Lung (tissue), 12 donors: ENCODE data around the gene PDE8A. TPM values are rescaled to one million over a fixed set of nuclear protein-coding genes. Genes with fewer than 3 reads are reported as not detected.
A peak's percentile ranks its signal among the peaks of the same experiment; 100 is the strongest.

Experiments
- ATAC-seq: fragments of 200-7000 bp; cut with Tn5 transposase; one replicate; pipeline ENCODE4 v1.9.1; 2020; ENCODE audit warnings: moderate number of reproducible peaks; ENCODE audit not compliant: insufficient read depth, low FRiP score
- DNase-seq, 3 donors: peaks; one replicate each; pipeline ENCODE4 v3.0.0-alpha.2; 2013 to 2017
- H3K27ac ChIP-seq, 2 donors: one replicate each; pipeline ENCODE4 v1.5.1; 2013; ENCODE audit warnings: mild to moderate bottlenecking in 2 of 2, moderate library complexity in 2 of 2, control low read depth in 1 of 2, inconsistent platforms in 1 of 2, low read depth in 1 of 2, low read length in 1 of 2
- H3K27me3 ChIP-seq, 3 donors: one replicate each; pipeline ENCODE4 v1.5.1; 2013; ENCODE audit warnings: low read length in 2 of 3; ENCODE audit not compliant: control insufficient read depth in 3 of 3, insufficient read depth in 3 of 3
- H3K36me3 ChIP-seq, 4 donors: one replicate each; pipeline ENCODE4 v1.5.1; 2013; ENCODE audit warnings: low read length in 4 of 4, mild to moderate bottlenecking in 1 of 4, moderate library complexity in 1 of 4; ENCODE audit not compliant: control insufficient read depth in 4 of 4, insufficient read depth in 4 of 4
- H3K4me1 ChIP-seq, 5 donors: one replicate each; pipeline ENCODE4 v1.5.1; 2013; ENCODE audit warnings: low read length in 5 of 5, mild to moderate bottlenecking in 2 of 5, moderate library complexity in 1 of 5; ENCODE audit not compliant: control insufficient read depth in 5 of 5, insufficient read depth in 5 of 5
- H3K4me3 ChIP-seq: one replicate; pipeline ENCODE4 v1.5.1; 2013; ENCODE audit warnings: mild to moderate bottlenecking, control low read depth, moderate library complexity
- H3K9ac ChIP-seq, 2 donors: one replicate each; pipeline ENCODE4 v1.5.1; 2013; ENCODE audit warnings: low read length in 2 of 2, control low read depth in 1 of 2; ENCODE audit not compliant: insufficient read depth in 1 of 2
- H3K9me3 ChIP-seq, 4 donors: one replicate each; pipeline ENCODE4 v1.5.1; 2013; ENCODE audit warnings: low read length in 3 of 4, mild to moderate bottlenecking in 1 of 4, moderate library complexity in 1 of 4; ENCODE audit not compliant: control insufficient read depth in 4 of 4, insufficient read depth in 3 of 4
- WGBS, 2 donors: extraction: QIAGEN DNeasy Blood & Tissue Kit; methylation state at CpG; one replicate each; pipeline ENCODE4 v1.1.7; 2013; 5-methylcytosine and 5-hydroxymethylcytosine counted together
- polyA plus RNA-seq, 2 donors: library from polyadenylated mRNA; stranded (reverse); fragments of 200-250 nt; gene quantifications; one replicate each; pipeline ENCODE4 v1.2.1, GENCODE V29; 2013
- total RNA-seq, 2 donors: library from RNA; depleted of rRNA in 1 of 2; stranded (reverse); fragments of >200 nt in 1 of 2; gene quantifications; one replicate each; pipeline ENCODE4 v1.2.1, GENCODE V29; 2014 to 2021
- TF ChIP-seq, protein P1 (sequence below): IDR thresholded peaks from 2 replicates; pipeline ENCODE4 v1.5.1; 2012; ENCODE audit warnings: mild to moderate bottlenecking; ENCODE audit errors: control extremely low read depth, extremely low read depth
- donor health status: control.
- donor health status: control.
- donor health status: Bipolar disorder and iron deficiency.
- donor health status: healthy.
- donor health status: DM: yes; HTN: yes; CAD: no.

Gene PDE8A
- total and polyA plus RNA-seq, 4 donors, result 13.7 to 87.7 (median 33.5) TPM

DNA sequence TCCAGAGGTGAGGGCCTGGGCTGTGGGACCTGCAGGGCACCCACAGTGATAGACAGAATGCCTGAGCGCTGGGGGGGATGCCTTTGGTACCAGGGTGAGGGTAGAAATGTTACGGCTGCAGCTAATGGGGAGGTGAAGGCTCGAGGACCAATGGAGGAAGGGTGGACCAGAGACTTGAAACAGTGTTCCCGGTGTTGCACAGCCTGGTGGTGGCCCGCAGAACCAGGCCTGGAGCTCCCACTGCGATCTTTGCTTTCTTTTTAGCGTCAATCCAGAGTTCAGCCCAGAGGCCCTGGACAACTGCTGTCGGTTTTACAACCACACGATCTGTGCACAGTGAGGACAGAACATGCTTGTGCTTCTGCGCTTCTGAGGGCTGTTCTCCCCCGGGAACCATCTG, 36.8 kb upstream of the PDE8A start:
- H3K36me3 ChIP-seq, result no peaks in the 10 kb centered on the region
- H3K9me3 ChIP-seq, result no peaks in the 10 kb centered on the region
- H3K4me1 ChIP-seq, result no peaks in the 10 kb centered on the region
- 90 to 96% methylated on average over 11 of the region's 11 CpGs for WGBS, 2 donors
- DNase-seq (no peak), ATAC-seq (no peak)
- no peak overlapping the region for H3K9ac ChIP-seq
- H3K27ac ChIP-seq, result no peak overlapping the region
- H3K4me3 ChIP-seq, result no peak overlapping the region
- TF ChIP-seq, protein P1, sequence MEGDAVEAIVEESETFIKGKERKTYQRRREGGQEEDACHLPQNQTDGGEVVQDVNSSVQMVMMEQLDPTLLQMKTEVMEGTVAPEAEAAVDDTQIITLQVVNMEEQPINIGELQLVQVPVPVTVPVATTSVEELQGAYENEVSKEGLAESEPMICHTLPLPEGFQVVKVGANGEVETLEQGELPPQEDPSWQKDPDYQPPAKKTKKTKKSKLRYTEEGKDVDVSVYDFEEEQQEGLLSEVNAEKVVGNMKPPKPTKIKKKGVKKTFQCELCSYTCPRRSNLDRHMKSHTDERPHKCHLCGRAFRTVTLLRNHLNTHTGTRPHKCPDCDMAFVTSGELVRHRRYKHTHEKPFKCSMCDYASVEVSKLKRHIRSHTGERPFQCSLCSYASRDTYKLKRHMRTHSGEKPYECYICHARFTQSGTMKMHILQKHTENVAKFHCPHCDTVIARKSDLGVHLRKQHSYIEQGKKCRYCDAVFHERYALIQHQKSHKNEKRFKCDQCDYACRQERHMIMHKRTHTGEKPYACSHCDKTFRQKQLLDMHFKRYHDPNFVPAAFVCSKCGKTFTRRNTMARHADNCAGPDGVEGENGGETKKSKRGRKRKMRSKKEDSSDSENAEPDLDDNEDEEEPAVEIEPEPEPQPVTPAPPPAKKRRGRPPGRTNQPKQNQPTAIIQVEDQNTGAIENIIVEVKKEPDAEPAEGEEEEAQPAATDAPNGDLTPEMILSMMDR, result no peak
- H3K27me3 ChIP-seq, result no peaks in the 10 kb centered on the region

DNA sequence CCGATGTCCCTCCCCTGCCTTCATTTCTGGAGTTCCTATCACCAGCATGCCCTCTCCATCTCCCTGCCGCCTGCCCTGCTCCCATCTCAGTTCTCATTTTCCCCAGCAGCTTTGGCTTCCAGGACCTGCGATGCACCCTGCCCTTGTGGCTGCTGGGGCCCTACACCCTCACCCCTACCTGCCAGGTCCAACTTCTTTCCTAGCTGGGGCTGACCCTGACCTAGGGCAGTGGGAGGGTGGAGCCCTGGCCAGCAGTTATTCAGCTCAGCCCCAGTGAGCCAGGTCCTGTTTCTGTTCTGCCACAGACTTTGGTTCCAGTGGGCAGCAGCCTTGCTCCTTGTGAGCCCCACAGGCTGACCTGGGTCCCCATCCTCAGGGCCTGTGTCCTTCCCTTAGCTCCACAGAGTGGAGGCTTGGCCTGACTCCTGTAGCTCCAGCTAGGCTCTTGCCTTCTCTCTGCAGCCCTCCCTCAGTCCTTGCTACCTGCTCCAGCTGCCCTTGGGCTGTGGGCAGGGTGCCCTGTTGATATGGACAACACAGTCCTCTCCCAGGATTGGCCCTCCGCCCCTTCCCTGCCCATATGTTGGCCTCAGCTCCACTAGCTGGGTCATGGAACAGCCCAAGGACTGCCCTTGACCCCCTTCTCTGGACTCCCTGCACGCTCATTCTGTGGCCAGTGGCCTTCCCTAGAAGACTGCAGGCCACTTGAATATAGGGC, 34.7 kb upstream of the PDE8A start:
- H3K9ac ChIP-seq, result no peak overlapping the region
- H3K27me3 ChIP-seq, result no peaks in the 10 kb centered on the region
- H3K27ac ChIP-seq, result no peak overlapping the region
- no peak overlapping the region for H3K4me3 ChIP-seq
- no peaks in the 10 kb centered on the region for H3K9me3 ChIP-seq
- WGBS, 2 donors, result 92 to 99% methylated on average over 5 of the region's 5 CpGs
- DNase-seq, result no peak
- TF ChIP-seq, protein P1, result no peak
- no peaks in the 10 kb centered on the region for H3K4me1 ChIP-seq
- no peaks in the 10 kb centered on the region for H3K36me3 ChIP-seq
- no peak for ATAC-seq

DNA sequence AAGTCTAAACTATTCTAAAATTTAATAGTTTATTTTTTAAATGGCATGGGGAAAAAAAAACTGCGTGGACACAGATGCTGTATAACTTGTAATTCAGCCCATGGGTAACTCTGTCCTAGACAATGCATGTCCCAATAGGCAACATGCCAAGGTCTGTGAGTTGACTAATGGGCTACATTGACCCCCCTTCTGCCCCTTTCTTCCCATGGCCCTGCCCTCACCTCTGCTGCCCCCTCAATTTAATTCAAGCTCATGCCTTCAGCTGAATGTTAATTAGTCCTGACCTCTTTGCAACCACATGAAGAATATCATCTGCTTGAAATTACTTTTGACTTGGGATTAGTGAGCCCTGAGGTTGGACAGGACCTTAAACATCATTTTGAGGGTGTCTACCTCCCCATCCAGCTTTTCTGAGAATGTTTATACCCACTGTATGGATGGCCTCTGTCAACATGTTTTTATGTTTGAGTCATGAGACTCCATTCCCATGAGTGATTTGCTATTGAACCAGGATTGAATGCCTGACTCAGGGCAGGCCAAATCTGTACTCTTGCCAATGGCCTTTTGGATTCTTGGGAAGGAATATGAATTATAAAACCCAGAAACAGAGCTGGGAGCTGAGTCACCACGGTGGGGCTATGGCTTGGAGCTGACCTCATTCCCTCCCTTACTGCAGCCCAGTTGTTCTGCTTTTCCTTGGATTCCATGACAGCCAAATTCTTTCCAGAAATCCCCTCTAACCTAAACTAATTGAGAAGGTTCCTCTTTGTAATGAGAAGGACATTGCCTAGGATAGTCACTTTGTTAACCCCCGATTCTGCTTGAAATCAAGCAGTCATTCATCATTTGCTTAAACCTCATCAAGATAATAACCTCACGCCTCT, 33.5 kb upstream of the PDE8A start:
- Histone ChIP-seq H3K27ac (peak overlapping the region in 1 of 2 donors; percentile 42), H3K9ac (no peak overlapping the region), H3K27me3 (no peaks in the 10 kb centered on the region), H3K4me3 (no peak overlapping the region), H3K4me1 (no peaks in the 10 kb centered on the region), H3K36me3 (no peaks in the 10 kb centered on the region), H3K9me3 (no peaks in the 10 kb centered on the region)
- TF ChIP-seq, protein P1, result no peak
- DNase-seq (no peak), ATAC-seq (no peak)
- 68 to 85% methylated on average over 4 of the region's 4 CpGs for WGBS, 2 donors
